ENCODE results near the gene CFAP46.

The CFAP46 gene

DNA sequence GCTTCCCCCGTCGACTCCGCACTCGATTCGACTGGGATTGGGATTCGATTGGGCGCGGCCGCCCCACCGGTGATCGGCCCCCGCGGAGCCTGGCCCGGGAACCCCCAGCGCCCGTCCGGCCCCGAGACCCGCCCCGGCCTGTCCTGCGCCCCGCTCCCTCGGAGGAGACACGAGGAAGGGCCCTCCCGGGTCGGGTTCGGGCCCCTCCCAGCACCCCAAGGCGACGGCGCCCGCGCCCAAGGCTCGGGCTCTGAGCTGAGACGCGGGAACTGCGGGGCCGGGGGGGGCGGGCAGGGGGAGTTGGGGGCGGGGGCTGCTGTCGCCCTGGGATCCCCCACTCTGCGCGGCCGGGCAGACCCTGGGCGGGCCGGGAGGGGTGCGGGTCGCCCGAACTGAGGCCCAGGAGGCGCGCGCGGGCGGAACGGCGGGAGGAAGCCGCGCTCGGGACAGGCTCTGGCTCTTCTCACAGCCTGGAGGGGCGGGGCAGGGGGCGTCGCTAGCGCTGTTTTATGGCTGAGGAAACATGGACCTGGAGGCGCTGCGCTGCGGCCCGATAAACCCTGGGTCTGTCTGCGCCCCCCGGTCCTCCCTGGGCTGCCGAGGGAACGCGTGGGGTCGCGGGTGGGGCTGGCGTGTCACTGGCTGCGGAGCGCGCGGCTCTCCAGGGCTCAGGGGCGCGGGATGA is 154.7 kb downstream of the CFAP46 start:
- DNase-seq: no peak
- no peaks in the 10 kb centered on the region for H3K79me1 ChIP-seq (replicated peaks; ENCODE audit: low read length, poor library complexity, severe bottlenecking)

DNA sequence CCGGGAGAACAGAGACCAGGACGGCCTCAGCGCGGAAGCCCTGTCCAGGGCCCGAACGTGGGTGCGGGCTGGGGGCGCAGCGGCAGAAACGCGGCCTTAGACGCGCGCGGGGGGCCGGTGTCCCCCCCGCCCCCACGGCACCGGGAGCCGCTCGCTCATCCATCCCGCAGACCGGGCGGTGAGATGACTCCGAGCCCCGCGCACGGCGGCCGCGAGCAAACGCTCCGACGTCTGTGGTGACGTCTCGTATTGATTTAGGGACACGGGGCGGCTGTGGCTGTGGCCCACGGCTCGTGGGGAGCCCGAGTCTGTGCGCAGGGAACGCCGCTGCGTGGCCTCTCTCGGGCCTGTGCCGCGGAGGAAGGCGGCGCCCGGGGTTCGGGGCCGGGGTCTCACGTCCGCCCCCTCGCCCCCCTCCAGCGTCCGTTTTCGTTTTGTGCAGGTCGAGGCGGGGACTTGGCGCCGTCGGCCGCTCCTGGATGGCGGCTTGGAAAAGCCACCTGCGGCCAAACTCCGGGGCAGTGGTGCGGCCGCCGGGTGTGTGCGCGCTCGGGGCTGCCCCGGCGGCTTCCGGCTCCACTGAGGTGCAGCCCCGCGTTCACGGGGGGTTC is 155.4 kb downstream of the CFAP46 start:
- Histone ChIP-seq H3K27me3 (ENCODE audit: control insufficient read depth in 1 of 2, insufficient read depth in 1 of 2, low read length in 2 of 2) (peaks cover 59 to 77% of the 10 kb centered on the region in 2 experiments), H3K79me1 (replicated peaks; ENCODE audit: low read length, poor library complexity, severe bottlenecking) (no peaks in the 10 kb centered on the region), H2BK5ac (ENCODE audit: low read depth, low read length, poor library complexity, severe bottlenecking) (no peak overlapping the region), H2AK5ac (ENCODE audit: low read length, severe bottlenecking) (no peak overlapping the region), H3K4me3 (ENCODE audit: insufficient read depth in 1 of 2, low read depth in 1 of 2, low read length in 2 of 2) (no peak overlapping the region), H4K91ac (ENCODE audit: low read length) (no peak overlapping the region), H3K4ac (ENCODE audit: low read depth in 1 of 2, low read length in 2 of 2) (no peak overlapping the region), H3K9ac (ENCODE audit: low read length) (no peak overlapping the region), H3K27ac (ENCODE audit: low read length, poor library complexity, severe bottlenecking) (no peak overlapping the region), H3K36me3 (ENCODE audit: control insufficient read depth in 1 of 2, insufficient read depth in 2 of 2, low read depth in 1 of 2, low read length in 2 of 2) (peaks cover 6 to 14% of the 10 kb centered on the region in 2 experiments), H3K14ac (ENCODE audit: low read length in 2 of 2) (no peak overlapping the region), H2BK15ac (ENCODE audit: low read depth, poor library complexity, severe bottlenecking) (no peak overlapping the region), H3K4me1 (ENCODE audit: control insufficient read depth, insufficient read depth, low read depth, low read length) (peaks cover 38% of the 10 kb centered on the region), H3K23ac (ENCODE audit: low read length in 2 of 2) (no peak overlapping the region), H4K8ac (ENCODE audit: low read length) (no peak overlapping the region), H3K4me2 (ENCODE audit: low read length, poor library complexity, severe bottlenecking) (peak overlapping the region; percentile 14), H2BK12ac (ENCODE audit: low read length in 2 of 2) (no peak overlapping the region), H2BK120ac (ENCODE audit: low read depth, low read length) (no peak overlapping the region), H3K18ac (ENCODE audit: low read depth in 1 of 2, low read length in 2 of 2) (no peak overlapping the region), H3K9me3 (ENCODE audit: control insufficient read depth, low read length) (no peaks in the 10 kb centered on the region), H2AFZ (ENCODE audit: low read depth, low read length) (no peak overlapping the region)
- no peak for DNase-seq
- 6% methylated on average over 63 of the region's 80 CpGs for WGBS

More for the DNA sequence above, 154.7 kb downstream of the CFAP46 start:
- peaks cover 38% of the 10 kb centered on the region for H3K4me1 ChIP-seq (ENCODE audit: control insufficient read depth, insufficient read depth, low read depth, low read length)
- no peak overlapping the region for H2BK120ac ChIP-seq (ENCODE audit: low read depth, low read length)
- no peak overlapping the region for H4K8ac ChIP-seq (ENCODE audit: low read length)
- peaks cover 60 to 77% of the 10 kb centered on the region in 2 experiments for H3K27me3 ChIP-seq (ENCODE audit: control insufficient read depth in 1 of 2, insufficient read depth in 1 of 2, low read length in 2 of 2)
- no peaks in the 10 kb centered on the region for H3K9me3 ChIP-seq (ENCODE audit: control insufficient read depth, low read length)
- H2AFZ ChIP-seq (ENCODE audit: low read depth, low read length): no peak overlapping the region
- no peak overlapping the region for H2BK15ac ChIP-seq (ENCODE audit: low read depth, poor library complexity, severe bottlenecking)
- no peak overlapping the region for H3K27ac ChIP-seq (ENCODE audit: low read length, poor library complexity, severe bottlenecking)
- no peak overlapping the region for H3K18ac ChIP-seq (ENCODE audit: low read depth in 1 of 2, low read length in 2 of 2)
- no peak overlapping the region for H4K91ac ChIP-seq (ENCODE audit: low read length)
- no peak overlapping the region for H3K9ac ChIP-seq (ENCODE audit: low read length)
- H3K4me3 ChIP-seq (ENCODE audit: insufficient read depth in 1 of 2, low read depth in 1 of 2, low read length in 2 of 2): no peak overlapping the region
- H3K4me2 ChIP-seq (ENCODE audit: low read length, poor library complexity, severe bottlenecking): peak overlapping the region; percentile 53
- H3K36me3 ChIP-seq (ENCODE audit: control insufficient read depth in 1 of 2, insufficient read depth in 2 of 2, low read depth in 1 of 2, low read length in 2 of 2): peaks cover 2 to 8% of the 10 kb centered on the region in 2 experiments
- H3K23ac ChIP-seq (ENCODE audit: low read length in 2 of 2): no peak overlapping the region
- H3K14ac ChIP-seq (ENCODE audit: low read length in 2 of 2): no peak overlapping the region
- no peak overlapping the region for H2AK5ac ChIP-seq (ENCODE audit: low read length, severe bottlenecking)
- 0% methylated on average over 33 of the region's 80 CpGs for WGBS
- H2BK5ac ChIP-seq (ENCODE audit: low read depth, low read length, poor library complexity, severe bottlenecking): no peak overlapping the region
- H2BK12ac ChIP-seq (ENCODE audit: low read length in 2 of 2): no peak overlapping the region
- H3K4ac ChIP-seq (ENCODE audit: low read depth in 1 of 2, low read length in 2 of 2): no peak overlapping the region

DNA sequence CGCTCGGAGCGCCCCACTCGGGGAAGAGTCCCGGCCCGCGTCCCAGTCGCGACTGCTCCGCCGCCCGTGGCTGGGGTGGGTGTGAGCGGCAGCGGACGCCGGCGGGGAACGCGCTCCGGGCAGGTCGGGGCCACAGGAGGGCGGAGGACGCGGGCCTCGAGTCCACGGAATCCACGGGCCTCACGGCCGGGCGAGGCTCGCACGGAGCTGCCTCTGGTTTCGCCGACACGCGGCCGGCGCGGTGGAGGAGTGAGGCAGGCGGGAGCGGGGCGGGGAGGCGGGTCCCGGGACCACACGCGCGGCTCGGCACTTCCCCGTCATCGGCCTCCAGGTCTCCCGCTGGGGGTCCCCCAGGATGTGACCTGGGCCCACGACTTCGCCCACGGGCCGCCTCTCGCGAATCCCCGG is 155.9 kb downstream of the CFAP46 start:
- Histone ChIP-seq H3K9me3 (ENCODE audit: control insufficient read depth, low read length) (no peaks in the 10 kb centered on the region), H4K91ac (ENCODE audit: low read length) (no peak overlapping the region), H2AFZ (ENCODE audit: low read depth, low read length) (no peak overlapping the region), H4K8ac (ENCODE audit: low read length) (no peak overlapping the region), H3K27me3 (ENCODE audit: control insufficient read depth in 1 of 2, insufficient read depth in 1 of 2, low read length in 2 of 2) (peaks cover 56 to 74% of the 10 kb centered on the region in 2 experiments), H3K4me1 (ENCODE audit: control insufficient read depth, insufficient read depth, low read depth, low read length) (peaks cover 38% of the 10 kb centered on the region), H3K18ac (ENCODE audit: low read depth in 1 of 2, low read length in 2 of 2) (no peak overlapping the region), H3K79me1 (replicated peaks; ENCODE audit: low read length, poor library complexity, severe bottlenecking) (no peaks in the 10 kb centered on the region), H3K27ac (ENCODE audit: low read length, poor library complexity, severe bottlenecking) (no peak overlapping the region), H2BK120ac (ENCODE audit: low read depth, low read length) (no peak overlapping the region), H3K4ac (ENCODE audit: low read depth in 1 of 2, low read length in 2 of 2) (no peak overlapping the region), H3K23ac (ENCODE audit: low read length in 2 of 2) (peak overlapping the region in 1 of 2 experiments; percentile 60), H2BK5ac (ENCODE audit: low read depth, low read length, poor library complexity, severe bottlenecking) (no peak overlapping the region), H3K36me3 (ENCODE audit: control insufficient read depth in 1 of 2, insufficient read depth in 2 of 2, low read depth in 1 of 2, low read length in 2 of 2) (peaks cover 11 to 19% of the 10 kb centered on the region in 2 experiments), H2BK15ac (ENCODE audit: low read depth, poor library complexity, severe bottlenecking) (peak overlapping the region; percentile 46), H2BK12ac (ENCODE audit: low read length in 2 of 2) (no peak overlapping the region), H3K4me3 (ENCODE audit: insufficient read depth in 1 of 2, low read depth in 1 of 2, low read length in 2 of 2) (peak overlapping the region in 1 of 2 experiments; percentile 30), H2AK5ac (ENCODE audit: low read length, severe bottlenecking) (no peak overlapping the region), H3K4me2 (ENCODE audit: low read length, poor library complexity, severe bottlenecking) (no peak overlapping the region), H3K14ac (ENCODE audit: low read length in 2 of 2) (no peak overlapping the region), H3K9ac (ENCODE audit: low read length) (no peak overlapping the region)
- 10% methylated on average over 29 of the region's 58 CpGs for WGBS
- no peak for DNase-seq

DNA sequence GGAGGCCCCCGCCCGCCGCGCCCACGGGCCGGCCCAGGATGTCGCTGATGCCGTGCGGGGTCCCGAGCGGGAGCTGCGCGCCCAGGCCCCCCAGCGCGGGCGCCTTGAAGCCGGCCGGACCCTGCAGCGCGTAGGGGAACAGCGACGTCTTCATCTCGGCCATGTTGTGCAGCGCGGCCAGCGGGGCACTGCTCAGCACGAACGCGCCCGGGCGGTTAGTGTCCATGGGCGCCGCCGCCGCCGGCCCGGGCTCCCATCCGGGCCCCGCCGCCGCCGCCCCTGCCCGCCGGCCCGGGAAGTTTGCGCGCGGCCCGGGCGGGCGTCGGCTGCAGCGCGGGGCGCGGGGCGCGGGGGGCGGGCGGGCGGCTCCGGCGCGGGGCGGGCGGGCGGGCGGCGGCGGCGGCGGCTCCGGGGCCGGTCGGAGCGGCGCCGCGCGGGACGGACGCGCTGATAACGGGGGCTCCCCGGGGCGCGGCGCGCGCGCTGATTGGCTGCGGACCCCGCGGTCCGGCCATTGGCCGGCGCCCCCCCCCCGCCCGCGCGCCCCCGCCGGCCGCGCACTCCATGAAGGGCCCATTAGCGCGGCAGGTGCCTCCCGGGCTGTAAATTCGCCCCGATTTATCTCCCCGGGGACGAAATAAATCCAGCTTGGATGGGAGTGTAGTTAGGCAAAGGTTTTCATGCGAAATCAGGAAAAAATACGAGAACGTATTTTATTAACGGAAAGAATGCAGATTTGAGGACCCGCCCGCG is 156.5 kb downstream of the CFAP46 start, which contains the start of gene NKX6-2:
TSS of gene NKX6-2 (minus strand) at position 425 of the 753 bp plus-strand sequence. CDS start at position 226, 199 bp downstream.
- Histone ChIP-seq H2AK5ac (ENCODE audit: low read length, severe bottlenecking) (no peak within 1 kb of the TSS), H3K4me1 (ENCODE audit: control insufficient read depth, insufficient read depth, low read depth, low read length) (peaks cover 38% of the 10 kb centered on the region), H3K23ac (ENCODE audit: low read length in 2 of 2) (peak within 1 kb of the TSS in 1 of 2 experiments; percentile 60), H3K27me3 (ENCODE audit: control insufficient read depth in 1 of 2, insufficient read depth in 1 of 2, low read length in 2 of 2) (peaks cover 51 to 68% of the 10 kb centered on the region in 2 experiments), H3K36me3 (ENCODE audit: control insufficient read depth in 1 of 2, insufficient read depth in 2 of 2, low read depth in 1 of 2, low read length in 2 of 2) (peaks cover 16 to 19% of the 10 kb centered on the region in 2 experiments), H3K9ac (ENCODE audit: low read length) (no peak within 1 kb of the TSS), H3K4me3 (ENCODE audit: insufficient read depth in 1 of 2, low read depth in 1 of 2, low read length in 2 of 2) (peak within 1 kb of the TSS in 1 of 2 experiments; percentile 30), H2BK12ac (ENCODE audit: low read length in 2 of 2) (no peak within 1 kb of the TSS), H2AFZ (ENCODE audit: low read depth, low read length) (no peak within 1 kb of the TSS), H3K4me2 (ENCODE audit: low read length, poor library complexity, severe bottlenecking) (peak within 1 kb of the TSS; percentile 63), H4K91ac (ENCODE audit: low read length) (no peak within 1 kb of the TSS), H2BK5ac (ENCODE audit: low read depth, low read length, poor library complexity, severe bottlenecking) (no peak within 1 kb of the TSS), H3K14ac (ENCODE audit: low read length in 2 of 2) (no peak within 1 kb of the TSS), H2BK120ac (ENCODE audit: low read depth, low read length) (no peak within 1 kb of the TSS), H4K8ac (ENCODE audit: low read length) (no peak within 1 kb of the TSS), H3K4ac (ENCODE audit: low read depth in 1 of 2, low read length in 2 of 2) (no peak within 1 kb of the TSS), H3K9me3 (ENCODE audit: control insufficient read depth, low read length) (no peaks in the 10 kb centered on the region), H3K79me1 (replicated peaks; ENCODE audit: low read length, poor library complexity, severe bottlenecking) (no peaks in the 10 kb centered on the region), H2BK15ac (ENCODE audit: low read depth, poor library complexity, severe bottlenecking) (peak within 1 kb of the TSS; percentile 46), H3K27ac (ENCODE audit: low read length, poor library complexity, severe bottlenecking) (no peak within 1 kb of the TSS), H3K18ac (ENCODE audit: low read depth in 1 of 2, low read length in 2 of 2) (no peak within 1 kb of the TSS)
- DNase-seq: peak; percentile 13
- 4% methylated on average over 31 of the region's 119 CpGs for WGBS

Data from mesenchymal stem cell (in vitro differentiated cells and primary cell).